BLaER1 treated with 17β-estradiol and CSF1 and Interleukin-3, amounts not matched to agents 10 nM and 100 nM (cell line): ENCODE data around the gene CHD2.
"Not testable (repeated sequence)": the region's sequence is repeated elsewhere in the genome, so short reads cannot be mapped to it uniquely, and the experiment has no call there.

ENCODE experiments used
- H3K27ac ChIP-seq, 11 experiments: shearing (Covaris generic); formaldehyde crosslinking; 2 replicates each; pipeline ENCODE4 v1.8.1; 2022
- H3K27me3 ChIP-seq, 11 experiments: shearing (Covaris generic); formaldehyde crosslinking; 2 replicates each; pipeline ENCODE4 v1.8.1; 2022
- H3K36me3 ChIP-seq, 11 experiments: shearing (Covaris generic); formaldehyde crosslinking; 2 replicates each; pipeline ENCODE4 v1.8.1; 2022
- H3K4me1 ChIP-seq, 10 experiments: shearing (Covaris generic); formaldehyde crosslinking; 2 replicates each; pipeline ENCODE4 v1.8.1; 2022
- H3K4me2 ChIP-seq, 11 experiments: shearing (Covaris generic); formaldehyde crosslinking; 2 replicates each; pipeline ENCODE4 v1.8.1; 2022
- H3K4me3 ChIP-seq, 10 experiments: shearing (Covaris generic); formaldehyde crosslinking; 2 replicates each; pipeline ENCODE4 v1.8.1; 2022
- H3K9ac ChIP-seq, 11 experiments: shearing (Covaris generic); formaldehyde crosslinking; 2 replicates each; pipeline ENCODE4 v1.8.1; 2022
- H3K9me3 ChIP-seq, 11 experiments: shearing (Covaris generic); formaldehyde crosslinking; replicated peaks in 1 of 11; 2 replicates each; pipeline ENCODE4 v1.8.1; 2022
- H4K20me1 ChIP-seq, 11 experiments: shearing (Covaris generic); formaldehyde crosslinking; 2 replicates each; pipeline ENCODE4 v1.8.1; 2022
- Cebpa-rat ChIP-seq, 11 experiments: shearing (Covaris generic); IDR thresholded peaks; 2 replicates each; pipeline ENCODE4 v1.8.1; 2022

The CHD2 gene

DNA sequence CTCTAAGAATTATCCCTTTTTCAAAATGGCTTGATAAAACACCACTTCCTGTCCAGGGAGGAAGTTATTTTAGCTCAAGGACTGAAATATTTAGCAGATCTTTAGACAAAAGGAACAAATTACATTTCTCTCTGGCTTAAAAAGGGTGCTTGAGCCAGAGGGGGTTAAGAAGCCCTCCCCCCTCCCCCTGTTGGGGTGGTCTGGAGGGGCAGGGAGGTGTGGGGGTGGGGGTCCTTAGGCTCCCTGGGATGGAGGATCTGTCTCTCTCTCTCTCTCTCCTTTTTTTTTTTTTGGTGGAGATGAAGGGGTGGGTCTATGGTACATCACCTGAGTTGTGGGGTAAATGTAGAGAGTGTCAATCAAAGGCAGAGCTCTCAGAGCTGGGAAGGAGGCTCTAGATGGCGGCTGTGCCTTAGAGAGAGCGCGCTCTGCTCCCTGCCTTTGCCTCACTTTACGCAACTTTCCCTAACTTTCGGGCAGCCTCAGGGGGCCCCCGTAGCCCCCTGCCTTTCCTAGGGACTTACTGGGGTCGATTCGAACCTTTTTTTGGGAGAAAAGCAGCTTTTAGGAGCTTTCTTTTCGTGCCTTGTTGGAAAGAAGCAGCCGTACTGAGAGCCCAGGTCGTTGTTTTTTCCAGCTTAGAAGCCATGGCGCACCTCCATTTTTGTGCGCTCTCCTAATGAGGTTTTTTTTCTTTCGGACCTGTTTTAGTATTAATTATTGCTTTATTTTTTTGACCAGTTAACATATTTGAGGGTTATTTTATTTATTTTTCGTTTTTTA, at the start of gene CHD2:
Gene CHD2 (plus strand): TSS at position 377 of the 783 bp plus-strand sequence. CDS start 914 bp downstream, outside the sequence.
- H3K27me3 ChIP-seq, result no peaks in the 10 kb centered on the region
- peaks cover 0 to 64% (median 17%) of the 10 kb centered on the region in 11 experiments; a peak in 13 of 22 replicates for H4K20me1 ChIP-seq
- H3K9me3 ChIP-seq, result peaks cover 0 to 7% (median 0%) of the 10 kb centered on the region in 11 experiments; a peak in 3 of 22 replicates
- H3K4me2 ChIP-seq, result peak within 1 kb of the TSS; percentile 35 to 96 (median 91)
- H3K4me1 ChIP-seq, result peaks cover 3 to 41% (median 5%) of the 10 kb centered on the region in 10 experiments
- peak within 1 kb of the TSS; percentile 94 to 99 (median 98) for H3K9ac ChIP-seq
- H3K36me3 ChIP-seq, result peaks cover 43 to 72% (median 55%) of the 10 kb centered on the region in 11 experiments
- TF ChIP-seq Cebpa-rat (IDR thresholded peaks at IDR 0.05), result no peak
- peak within 1 kb of the TSS; percentile 70 to 92 (median 82) for H3K4me3 ChIP-seq
- peak within 1 kb of the TSS; percentile 98 to 100 (median 99) for H3K27ac ChIP-seq

GRCh38 chr15:92853222-92853621, 46.9 kb upstream of the CHD2 start:
- Histone ChIP-seq H4K20me1 (no peaks in the 10 kb centered on the region), H3K27ac (peak overlapping the region in 1 of 11 experiments; percentile 59; a peak in 1 of 22 replicates), H3K9me3 (peaks cover 13 to 49% (median 30%) of the 10 kb centered on the region in 11 experiments; a peak in 21 of 22 replicates), H3K36me3 (no peaks in the 10 kb centered on the region; a peak in 1 of 22 replicates), H3K4me3 (no peak overlapping the region), H3K9ac (no peak overlapping the region; a peak in 1 of 22 replicates), H3K4me1 (peaks cover 6 to 30% (median 8%) of the 10 kb centered on the region in 10 experiments; a peak in 16 of 20 replicates), H3K27me3 (no peaks in the 10 kb centered on the region), H3K4me2 (peak overlapping the region in 7 of 11 experiments; percentile 6 to 80 (median 48); a peak in 13 of 22 replicates)
- no peak for TF ChIP-seq Cebpa-rat (IDR thresholded peaks at IDR 0.05)

DNA sequence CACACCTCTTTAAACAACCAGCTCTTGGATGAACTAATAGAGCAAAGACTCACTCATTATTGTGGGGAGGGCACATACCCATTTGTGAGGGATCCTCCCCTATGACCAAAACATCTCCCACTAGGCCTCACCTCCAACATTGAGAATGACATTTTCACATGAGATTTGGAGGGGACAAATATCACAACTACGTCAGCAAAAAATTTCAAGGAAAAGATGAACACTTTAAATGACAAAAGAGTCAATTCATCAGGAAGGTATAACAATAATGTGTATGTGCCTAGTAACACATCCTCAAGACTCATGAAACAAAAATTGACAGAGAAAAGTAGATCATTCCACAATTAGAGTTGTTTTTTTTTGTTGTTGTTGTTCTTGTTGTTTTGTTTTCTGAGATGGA, 38.4 kb upstream of the CHD2 start:
- Histone ChIP-seq H3K9me3 (peaks cover 19 to 39% (median 35%) of the 10 kb centered on the region in 11 experiments), H3K4me2 (no peak overlapping the region), H3K27me3 (no peaks in the 10 kb centered on the region), H3K9ac (no peak overlapping the region), H3K4me1 (no peaks in the 10 kb centered on the region), H3K36me3 (no peaks in the 10 kb centered on the region), H4K20me1 (no peaks in the 10 kb centered on the region), H3K27ac (no peak overlapping the region), H3K4me3 (no peak overlapping the region)
- no peak for TF ChIP-seq Cebpa-rat (IDR thresholded peaks at IDR 0.05)

DNA sequence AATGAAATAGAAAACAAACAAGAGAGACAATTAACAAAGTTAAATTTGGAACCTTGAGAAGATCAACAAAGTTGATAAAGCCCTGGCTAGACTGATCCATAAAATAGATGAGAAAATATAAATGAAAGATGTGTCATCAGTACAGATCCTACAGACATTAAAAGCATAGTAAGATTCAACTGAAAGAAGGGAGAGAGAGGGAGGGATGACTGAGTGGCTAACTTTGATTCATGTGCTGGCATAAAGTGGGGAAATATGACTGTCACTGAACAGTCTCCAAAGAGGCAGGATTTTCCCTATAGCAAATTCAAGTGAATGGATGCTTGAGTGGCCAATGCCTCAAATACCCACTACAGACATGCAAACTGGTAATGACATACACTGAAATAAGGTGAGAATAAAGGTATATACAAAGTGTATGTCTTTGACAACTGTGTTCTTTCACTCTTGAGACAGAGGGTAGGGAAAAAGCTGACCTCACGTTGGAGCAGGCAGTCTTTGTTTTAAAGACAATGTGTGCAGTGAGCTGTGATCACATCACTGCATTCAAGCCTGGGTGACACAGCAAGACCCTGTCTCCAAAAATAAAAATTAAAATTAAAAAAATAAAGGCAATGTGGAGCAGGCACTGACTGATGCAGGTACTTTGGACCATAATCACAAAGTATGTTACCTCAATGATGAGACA, 35.9 kb upstream of the CHD2 start:
- Histone ChIP-seq H3K9me3 (peaks cover 19 to 37% (median 28%) of the 10 kb centered on the region in 11 experiments), H3K4me3 (no peak overlapping the region), H3K4me2 (no peak overlapping the region), H3K27me3 (no peaks in the 10 kb centered on the region), H4K20me1 (no peaks in the 10 kb centered on the region), H3K36me3 (no peaks in the 10 kb centered on the region), H3K27ac (no peak overlapping the region), H3K9ac (no peak overlapping the region), H3K4me1 (no peaks in the 10 kb centered on the region)
- TF ChIP-seq Cebpa-rat (IDR thresholded peaks at IDR 0.05), result no peak

GRCh38 chr15:92869263-92869940, 30.7 kb upstream of the CHD2 start:
- H3K27me3 ChIP-seq, result no peaks in the 10 kb centered on the region
- H3K9ac ChIP-seq, result no peak overlapping the region
- no peak overlapping the region for H3K4me3 ChIP-seq
- no peaks in the 10 kb centered on the region for H4K20me1 ChIP-seq
- no peaks in the 10 kb centered on the region for H3K36me3 ChIP-seq
- H3K4me2 ChIP-seq, result no peak overlapping the region
- H3K27ac ChIP-seq, result no peak overlapping the region
- peaks cover 2 to 7% (median 6%) of the 10 kb centered on the region in 11 experiments; a peak in 19 of 22 replicates for H3K9me3 ChIP-seq
- no peaks in the 10 kb centered on the region for H3K4me1 ChIP-seq
- no peak for TF ChIP-seq Cebpa-rat (IDR thresholded peaks at IDR 0.05)

- Histone ChIP-seq H3K4me1 (no peaks in the 10 kb centered on the region), H3K9ac (no peak overlapping the region), H3K27me3 (no peaks in the 10 kb centered on the region), H3K4me2 (no peak overlapping the region), H3K4me3 (no peak overlapping the region), H3K27ac (no peak overlapping the region), H4K20me1 (no peaks in the 10 kb centered on the region), H3K36me3 (no peaks in the 10 kb centered on the region), H3K9me3 (no peaks in the 10 kb centered on the region; a peak in 1 of 22 replicates)
- TF ChIP-seq Cebpa-rat (IDR thresholded peaks at IDR 0.05), result no peak
Measured at GRCh38 chr15:92870010-92870591, 30.0 kb upstream of the CHD2 start.

GRCh38 chr15:92872967-92873366, 27.2 kb upstream of the CHD2 start:
- not testable (repeated sequence) for H3K36me3 ChIP-seq, H3K9ac ChIP-seq, H3K4me1 ChIP-seq, H3K4me3 ChIP-seq, H3K4me2 ChIP-seq, H3K27ac ChIP-seq, H4K20me1 ChIP-seq, H3K27me3 ChIP-seq
- peaks cover 0 to 12% (median 0%) of the 10 kb centered on the region in 11 experiments; a peak in 3 of 22 replicates for H3K9me3 ChIP-seq

DNA sequence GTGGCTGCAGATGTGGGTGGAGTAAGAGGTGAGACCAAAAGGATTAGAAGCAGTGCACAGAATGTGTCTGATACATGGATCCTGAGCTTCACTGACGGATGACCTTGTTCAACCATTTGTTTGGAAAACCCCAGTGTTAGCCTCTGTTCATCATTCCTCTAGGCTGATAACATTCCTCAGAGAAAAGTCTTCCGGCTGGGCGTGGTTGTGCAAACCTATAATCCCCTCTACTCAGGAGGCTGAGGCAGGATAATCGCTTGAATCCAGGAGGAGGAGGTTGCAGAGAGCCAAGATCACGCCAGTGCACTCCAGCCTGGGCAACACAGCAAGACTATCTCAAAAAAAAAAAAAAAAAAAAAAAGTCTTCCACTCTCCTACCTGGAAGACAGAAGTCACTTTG, 23.1 kb upstream of the CHD2 start:
- peaks cover 17 to 25% (median 22%) of the 10 kb centered on the region in 10 experiments for H3K4me1 ChIP-seq
- H3K4me3 ChIP-seq, result no peak overlapping the region
- TF ChIP-seq Cebpa-rat (IDR thresholded peaks at IDR 0.05), result no peak
- no peaks in the 10 kb centered on the region for H3K27me3 ChIP-seq
- H3K9ac ChIP-seq, result no peak overlapping the region
- H3K9me3 ChIP-seq, result peaks cover 0 to 12% (median 0%) of the 10 kb centered on the region in 11 experiments; a peak in 3 of 22 replicates
- no peaks in the 10 kb centered on the region for H4K20me1 ChIP-seq
- H3K36me3 ChIP-seq, result no peaks in the 10 kb centered on the region
- H3K27ac ChIP-seq, result no peak overlapping the region
- no peak overlapping the region for H3K4me2 ChIP-seq
